ENCODE results near the gene ABCC1. TPM values are rescaled to one million over a fixed set of nuclear protein-coding genes. Genes with fewer than 3 reads are reported as not detected.

ABCC1 gene
- total and polyA plus RNA-seq, 4 donors: 12.4 to 41.5 (median 31.3) TPM

GRCh38 chr16:15958703-15959348 lies 9.4 kb downstream of the ABCC1 start:
- Histone ChIP-seq H3K9me3 (ENCODE audit: control insufficient read depth in 4 of 4, insufficient read depth in 3 of 4, low read length in 3 of 4) (no peaks in the 10 kb centered on the region), H3K36me3 (ENCODE audit: control insufficient read depth in 4 of 4, insufficient read depth in 4 of 4, low read length in 4 of 4) (no peaks in the 10 kb centered on the region), H3K27ac (ENCODE audit: low read depth in 1 of 2, low read length in 1 of 2) (peak overlapping the region in 1 of 2 donors; percentile 43), H3K4me1 (ENCODE audit: control insufficient read depth in 5 of 5, insufficient read depth in 5 of 5, low read length in 5 of 5) (peaks cover 0 to 20% (median 0%) of the 10 kb centered on the region in 5 donors), H3K27me3 (ENCODE audit: control insufficient read depth in 3 of 3, insufficient read depth in 3 of 3, low read length in 2 of 3) (no peaks in the 10 kb centered on the region), H3K9ac (ENCODE audit: insufficient read depth in 1 of 2, low read length in 2 of 2) (no peak overlapping the region), H3K4me3 (no peak overlapping the region)
- no peak for TF ChIP-seq CTCF (IDR thresholded peaks at IDR 0.05; ENCODE audit: control extremely low read depth, extremely low read depth)
- ATAC-seq (ENCODE audit: insufficient read depth, low FRiP score): no peak
- no peak for DNase-seq
- 69 to 78% methylated on average over 9 of the region's 9 CpGs for WGBS, 2 donors

- ATAC-seq (ENCODE audit: insufficient read depth, low FRiP score): no peak
- no peak overlapping the region for H3K9ac ChIP-seq (ENCODE audit: insufficient read depth in 1 of 2, low read length in 2 of 2)
- peak overlapping the region; percentile 27 to 36 for H3K27ac ChIP-seq (ENCODE audit: low read depth in 1 of 2, low read length in 1 of 2)
- H3K4me1 ChIP-seq (ENCODE audit: control insufficient read depth in 5 of 5, insufficient read depth in 5 of 5, low read length in 5 of 5): peaks cover 0 to 20% (median 0%) of the 10 kb centered on the region in 5 donors
- no peak for TF ChIP-seq CTCF (IDR thresholded peaks at IDR 0.05; ENCODE audit: control extremely low read depth, extremely low read depth)
- 79 to 85% methylated on average over 12 of the region's 12 CpGs for WGBS, 2 donors
- no peaks in the 10 kb centered on the region for H3K9me3 ChIP-seq (ENCODE audit: control insufficient read depth in 4 of 4, insufficient read depth in 3 of 4, low read length in 3 of 4)
- H3K36me3 ChIP-seq (ENCODE audit: control insufficient read depth in 4 of 4, insufficient read depth in 4 of 4, low read length in 4 of 4): no peaks in the 10 kb centered on the region
- H3K27me3 ChIP-seq (ENCODE audit: control insufficient read depth in 3 of 3, insufficient read depth in 3 of 3, low read length in 2 of 3): no peaks in the 10 kb centered on the region
- H3K4me3 ChIP-seq: no peak overlapping the region
- peak in 1 of 3 donors; percentile 42 for DNase-seq
Measured at GRCh38 chr16:15960124-15960971, 10.9 kb downstream of the ABCC1 start.

- Histone ChIP-seq H3K9me3 (ENCODE audit: control insufficient read depth in 4 of 4, insufficient read depth in 3 of 4, low read length in 3 of 4) (no peaks in the 10 kb centered on the region), H3K36me3 (ENCODE audit: control insufficient read depth in 4 of 4, insufficient read depth in 4 of 4, low read length in 4 of 4) (no peaks in the 10 kb centered on the region), H3K9ac (ENCODE audit: insufficient read depth in 1 of 2, low read length in 2 of 2) (no peak overlapping the region), H3K4me3 (no peak overlapping the region), H3K27ac (ENCODE audit: low read depth in 1 of 2, low read length in 1 of 2) (no peak overlapping the region), H3K4me1 (ENCODE audit: control insufficient read depth in 5 of 5, insufficient read depth in 5 of 5, low read length in 5 of 5) (peaks cover 0 to 21% (median 0%) of the 10 kb centered on the region in 5 donors), H3K27me3 (ENCODE audit: control insufficient read depth in 3 of 3, insufficient read depth in 3 of 3, low read length in 2 of 3) (no peaks in the 10 kb centered on the region)
- ATAC-seq (ENCODE audit: insufficient read depth, low FRiP score): no peak
- peak in 1 of 3 donors; percentile 39 for DNase-seq
- no peak for TF ChIP-seq CTCF (IDR thresholded peaks at IDR 0.05; ENCODE audit: control extremely low read depth, extremely low read depth)
- WGBS, 2 donors: 37 to 44% methylated on average over 5 of the region's 5 CpGs
Measured at GRCh38 chr16:15961060-15961511, 11.7 kb downstream of the ABCC1 start.

Data from lung (tissue), 12 donors.